Activated naive CD8-positive, alpha-beta T cell (primary cell): ENCODE data around the gene MAP3K10.

Experiments used
- H3K27ac Mint-ChIP-seq: one replicate; pipeline ENCODE4 v1.8.0; 2021; ENCODE audit warnings: mixed read lengths
- H3K27me3 Mint-ChIP-seq: one replicate; pipeline ENCODE4 v1.8.0; 2021; ENCODE audit warnings: mixed read lengths
- H3K36me3 Mint-ChIP-seq: one replicate; pipeline ENCODE4 v1.8.0; 2021; ENCODE audit warnings: mixed read lengths
- H3K4me1 Mint-ChIP-seq: one replicate; pipeline ENCODE4 v1.8.0; 2021; ENCODE audit warnings: low read depth, mixed read lengths
- H3K4me3 Mint-ChIP-seq: one replicate; pipeline ENCODE4 v1.8.0; 2021; ENCODE audit warnings: mild to moderate bottlenecking, mixed read lengths
- H3K9me3 Mint-ChIP-seq: one replicate; pipeline ENCODE4 v1.8.0; 2021; ENCODE audit warnings: low read depth, mixed read lengths

MAP3K10 gene

DNA sequence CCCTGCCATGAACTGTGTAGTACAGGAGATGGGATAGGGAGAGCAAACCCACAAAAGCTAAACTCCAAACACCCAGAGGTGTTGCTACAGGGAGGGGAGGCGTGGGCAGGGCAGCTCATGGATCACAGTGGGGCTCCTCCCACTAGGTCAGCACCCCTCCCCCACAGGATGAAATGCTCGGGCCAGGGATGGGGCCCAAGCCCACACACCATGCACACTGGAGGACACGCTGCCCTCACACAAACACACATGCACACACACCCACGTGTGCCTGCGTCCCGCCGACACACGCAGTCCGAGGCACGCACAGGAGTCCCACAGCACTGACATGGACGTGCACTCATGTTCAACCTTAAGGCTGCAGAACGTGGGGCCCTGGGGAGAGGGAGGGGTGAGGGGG, 41.3 kb downstream of the MAP3K10 start:
- H3K9me3 Mint-ChIP-seq = no peaks in the 10 kb centered on the region
- H3K27me3 Mint-ChIP-seq = no peaks in the 10 kb centered on the region
- no peak overlapping the region for H3K27ac Mint-ChIP-seq
- H3K4me1 Mint-ChIP-seq = peaks cover 23% of the 10 kb centered on the region
- no peak overlapping the region for H3K4me3 Mint-ChIP-seq
- peaks cover 3% of the 10 kb centered on the region for H3K36me3 Mint-ChIP-seq

GRCh38 chr19:40232949-40233810, 42.0 kb downstream of the MAP3K10 start:
- Mint-ChIP-seq H3K36me3 (peaks cover 3% of the 10 kb centered on the region), H3K27ac (no peak overlapping the region), H3K27me3 (no peaks in the 10 kb centered on the region), H3K9me3 (no peaks in the 10 kb centered on the region), H3K4me1 (peaks cover 21% of the 10 kb centered on the region), H3K4me3 (no peak overlapping the region)

GRCh38 chr19:40233811-40234389, 42.7 kb downstream of the MAP3K10 start:
- H3K4me1 Mint-ChIP-seq = peaks cover 16% of the 10 kb centered on the region
- H3K4me3 Mint-ChIP-seq = no peak overlapping the region
- no peak overlapping the region for H3K27ac Mint-ChIP-seq
- no peaks in the 10 kb centered on the region for H3K27me3 Mint-ChIP-seq
- no peaks in the 10 kb centered on the region for H3K9me3 Mint-ChIP-seq
- H3K36me3 Mint-ChIP-seq = peaks cover 3% of the 10 kb centered on the region

DNA sequence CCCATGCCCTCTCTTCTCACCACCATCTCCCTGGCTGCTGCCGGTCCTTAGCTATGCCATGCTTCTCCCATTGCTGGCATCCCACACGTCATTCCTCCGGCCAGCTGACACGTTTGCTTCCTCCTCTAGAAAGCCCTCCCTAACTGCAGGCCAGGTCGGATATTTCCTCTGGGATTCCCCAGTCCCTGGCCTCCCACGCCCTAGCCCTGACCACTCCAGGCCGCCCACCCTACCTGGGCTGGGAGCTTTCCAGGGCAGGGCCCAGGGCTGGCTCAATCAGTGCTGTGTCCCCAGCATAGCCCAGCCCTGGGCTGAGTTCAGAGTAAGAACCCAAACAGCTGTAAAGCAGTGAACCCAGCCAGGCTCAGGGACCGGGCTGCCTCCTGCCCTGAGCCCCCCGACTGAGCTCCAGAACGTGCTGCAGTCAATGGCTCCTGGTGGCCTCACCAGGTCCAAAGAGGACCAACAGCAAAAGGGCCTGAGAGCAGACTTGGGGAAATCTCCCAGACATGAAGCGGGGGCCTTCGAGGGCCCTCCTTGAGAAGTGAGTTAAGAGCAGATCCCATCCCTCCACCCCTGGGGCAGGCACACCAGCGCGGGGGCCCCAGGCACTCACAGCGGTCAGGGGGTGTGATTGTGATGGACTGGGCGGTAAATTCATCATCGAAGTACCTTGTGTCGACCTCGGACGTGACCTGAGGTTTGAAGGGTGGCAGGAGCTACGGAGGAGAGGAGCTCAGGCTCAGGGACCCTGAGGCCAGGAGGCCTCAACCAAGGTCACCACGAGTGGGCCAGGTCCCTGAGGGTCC, 43.4 kb downstream of the MAP3K10 start:
- Mint-ChIP-seq H3K27me3 (no peaks in the 10 kb centered on the region), H3K27ac (no peak overlapping the region), H3K4me3 (no peak overlapping the region), H3K4me1 (peaks cover 9% of the 10 kb centered on the region), H3K36me3 (peaks cover 3% of the 10 kb centered on the region), H3K9me3 (no peaks in the 10 kb centered on the region)

GRCh38 chr19:40235238-40236025, 44.2 kb downstream of the MAP3K10 start:
- peaks cover 1% of the 10 kb centered on the region for H3K4me1 Mint-ChIP-seq
- no peaks in the 10 kb centered on the region for H3K9me3 Mint-ChIP-seq
- no peaks in the 10 kb centered on the region for H3K27me3 Mint-ChIP-seq
- H3K27ac Mint-ChIP-seq = no peak overlapping the region
- H3K36me3 Mint-ChIP-seq = peaks cover 3% of the 10 kb centered on the region
- H3K4me3 Mint-ChIP-seq = no peak overlapping the region

GRCh38 chr19:40236026-40236355, 44.8 kb downstream of the MAP3K10 start:
- Mint-ChIP-seq H3K27ac (no peak overlapping the region), H3K36me3 (peaks cover 3% of the 10 kb centered on the region), H3K4me3 (no peak overlapping the region), H3K27me3 (no peaks in the 10 kb centered on the region), H3K9me3 (no peaks in the 10 kb centered on the region), H3K4me1 (no peaks in the 10 kb centered on the region)

GRCh38 chr19:40236366-40236765, 45.1 kb downstream of the MAP3K10 start:
- Mint-ChIP-seq H3K4me3 (no peak overlapping the region), H3K36me3 (peaks cover 3% of the 10 kb centered on the region), H3K9me3 (no peaks in the 10 kb centered on the region), H3K27me3 (no peaks in the 10 kb centered on the region), H3K27ac (no peak overlapping the region), H3K4me1 (no peaks in the 10 kb centered on the region)

- Mint-ChIP-seq H3K4me1 (no peaks in the 10 kb centered on the region), H3K27me3 (no peaks in the 10 kb centered on the region), H3K27ac (no peak overlapping the region), H3K36me3 (peaks cover 3% of the 10 kb centered on the region), H3K4me3 (no peak overlapping the region), H3K9me3 (no peaks in the 10 kb centered on the region)
Observed at GRCh38 chr19:40237791-40238190, 46.6 kb downstream of the MAP3K10 start.

GRCh38 chr19:40238775-40239174, 47.5 kb downstream of the MAP3K10 start:
- no peaks in the 10 kb centered on the region for H3K9me3 Mint-ChIP-seq
- H3K4me1 Mint-ChIP-seq = no peaks in the 10 kb centered on the region
- H3K27me3 Mint-ChIP-seq = no peaks in the 10 kb centered on the region
- no peak overlapping the region for H3K4me3 Mint-ChIP-seq
- H3K27ac Mint-ChIP-seq = no peak overlapping the region
- H3K36me3 Mint-ChIP-seq = peaks cover 3% of the 10 kb centered on the region

GRCh38 chr19:40239415-40240226, 48.4 kb downstream of the MAP3K10 start:
- Mint-ChIP-seq H3K4me1 (no peaks in the 10 kb centered on the region), H3K4me3 (no peak overlapping the region), H3K27ac (no peak overlapping the region)

GRCh38 chr19:40240332-40240731, 49.1 kb downstream of the MAP3K10 start:
- no peak overlapping the region for H3K4me3 Mint-ChIP-seq
- no peaks in the 10 kb centered on the region for H3K4me1 Mint-ChIP-seq
- peaks cover 3% of the 10 kb centered on the region for H3K36me3 Mint-ChIP-seq
- no peaks in the 10 kb centered on the region for H3K9me3 Mint-ChIP-seq
- H3K27me3 Mint-ChIP-seq = no peaks in the 10 kb centered on the region
- H3K27ac Mint-ChIP-seq = no peak overlapping the region

More at GRCh38 chr19:40239415-40240226, 48.4 kb downstream of the MAP3K10 start:
- Mint-ChIP-seq H3K36me3 (peaks cover 3% of the 10 kb centered on the region), H3K27me3 (no peaks in the 10 kb centered on the region), H3K9me3 (no peaks in the 10 kb centered on the region)

DNA sequence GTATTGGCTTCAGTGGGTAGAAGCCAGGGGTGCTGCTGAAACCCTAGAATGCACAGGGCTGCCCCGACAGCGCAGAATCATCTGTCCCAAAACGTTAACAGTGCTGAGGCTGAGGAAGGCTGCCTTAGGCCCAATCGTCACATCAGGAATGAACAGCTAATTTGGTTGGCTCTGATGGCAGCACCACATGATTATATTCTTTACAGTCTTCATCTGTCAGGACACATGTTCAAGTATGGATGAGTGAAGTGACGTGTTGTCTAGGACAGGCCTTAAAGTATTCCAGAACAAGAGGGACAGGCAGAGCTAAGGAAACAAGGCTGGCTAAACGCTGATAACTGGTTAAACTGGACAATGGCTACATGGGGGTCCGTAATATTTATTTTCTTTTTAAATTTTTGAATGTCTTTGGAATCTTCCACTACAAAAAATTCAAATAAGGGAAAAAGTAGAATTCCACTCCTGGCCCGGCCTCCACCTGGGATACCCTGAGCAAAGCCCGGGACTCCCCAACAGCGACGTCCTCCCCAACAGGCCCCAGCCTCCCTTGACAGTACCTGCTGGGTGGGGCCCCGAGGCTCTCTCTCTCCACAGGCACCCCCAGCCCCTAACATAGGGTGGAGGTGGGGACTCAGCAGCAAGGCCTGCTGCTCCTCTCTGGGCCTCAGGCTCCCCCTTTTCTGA, 50.0 kb downstream of the MAP3K10 start:
- no peaks in the 10 kb centered on the region for H3K9me3 Mint-ChIP-seq
- H3K27me3 Mint-ChIP-seq = no peaks in the 10 kb centered on the region
- H3K4me3 Mint-ChIP-seq = no peak overlapping the region
- H3K36me3 Mint-ChIP-seq = peaks cover 3% of the 10 kb centered on the region
- no peaks in the 10 kb centered on the region for H3K4me1 Mint-ChIP-seq
- H3K27ac Mint-ChIP-seq = no peak overlapping the region

GRCh38 chr19:40241809-40242384, 50.7 kb downstream of the MAP3K10 start:
- no peaks in the 10 kb centered on the region for H3K27me3 Mint-ChIP-seq
- H3K27ac Mint-ChIP-seq = no peak overlapping the region
- peaks cover 2% of the 10 kb centered on the region for H3K36me3 Mint-ChIP-seq
- no peak overlapping the region for H3K4me3 Mint-ChIP-seq
- peaks cover 2% of the 10 kb centered on the region for H3K4me1 Mint-ChIP-seq
- H3K9me3 Mint-ChIP-seq = no peaks in the 10 kb centered on the region
